ENCODE data around the gene EEF1AKMT3. TPM values are rescaled to one million over a fixed set of nuclear protein-coding genes. Genes with fewer than 3 reads are reported as not detected.

EEF1AKMT3 gene
- total RNA-seq, 1 experiment from 2014 or later: 9.3 TPM

DNA sequence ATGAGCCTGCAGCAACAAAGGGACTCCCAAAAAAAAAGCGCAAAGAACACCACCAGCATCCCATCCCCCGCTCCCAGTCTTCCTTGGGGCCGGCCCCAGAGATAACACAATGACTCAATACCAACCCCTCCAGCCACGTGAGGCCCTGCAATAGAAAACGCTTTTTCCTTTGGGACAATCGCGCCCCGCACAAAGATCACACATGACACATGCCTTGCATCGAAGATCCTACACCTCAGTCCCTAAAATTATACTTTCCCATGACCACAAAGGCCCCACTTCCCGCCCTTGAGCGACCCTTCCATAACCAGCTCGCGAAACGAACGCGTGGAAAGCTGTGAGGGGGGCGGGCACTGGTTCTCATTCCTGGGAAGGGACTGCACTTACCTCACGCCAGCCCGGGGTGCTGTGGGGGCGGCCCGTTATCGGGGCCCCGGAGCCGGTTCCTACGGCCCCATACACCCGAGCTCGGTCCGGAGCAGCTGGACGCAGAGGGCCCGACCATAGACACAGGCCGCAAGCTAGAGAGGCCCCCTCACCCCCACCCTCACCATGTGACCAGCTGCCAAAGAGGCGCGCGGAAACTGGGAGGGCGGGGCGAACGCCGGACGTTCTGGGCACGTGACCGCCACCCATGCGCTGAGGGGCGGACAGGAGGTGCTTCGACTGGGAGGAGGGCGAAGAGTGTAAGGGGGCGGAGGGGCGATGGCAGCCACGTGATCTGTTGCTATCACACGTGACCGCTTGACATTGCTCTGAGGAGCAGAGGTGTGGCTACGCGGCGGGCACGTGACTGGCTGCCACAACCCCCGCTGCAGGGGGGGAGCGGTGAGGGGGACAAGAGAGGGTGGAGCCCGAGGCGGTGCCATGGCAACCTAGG lies 20.4 kb upstream of the EEF1AKMT3 start, which contains the start of gene CDK4:
Gene CDK4, minus strand, starts transcription at position 523 of the 880 bp plus-strand sequence. CDS start 593 bp downstream, outside the sequence.
- DNase-seq: peak; percentile 99
- peak within 1 kb of the TSS; percentile 78 for H3K27ac ChIP-seq (ENCODE audit: low read length)
- peaks cover 34% of the 10 kb centered on the region for H3K79me2 ChIP-seq (ENCODE audit: low read length)
- peaks cover 31% of the 10 kb centered on the region for H3K4me1 ChIP-seq (ENCODE audit: insufficient read depth, low read length)
- intact Hi-C loops (cut with micrococcal nuclease): no loop called here
- no peaks in the 10 kb centered on the region for H3K27me3 ChIP-seq (ENCODE audit: low read length)
- no peaks in the 10 kb centered on the region for H3F3A ChIP-seq (ENCODE audit: low read length, unreplicated experiment)
- no peaks in the 10 kb centered on the region for H4K20me1 ChIP-seq (ENCODE audit: low read length)
- ChIA-PET POLR2A (ENCODE audit: unreplicated experiment) (interaction anchor here (0.6 kb wide), 1 partner anchor 1251 kb away, joined by 3 read pairs; no protein-coding TSS in a partner anchor), CTCF (no interaction called here)
- H3K4me2 ChIP-seq (ENCODE audit: low read length): peak within 1 kb of the TSS; percentile 96
- no peak for TF ChIP-seq EZH2phosphoT487 (IDR thresholded peaks at IDR 0.05; ENCODE audit: borderline replicate concordance, low read length)
- TF ChIP-seq EZH2 (IDR thresholded peaks at IDR 0.05; ENCODE audit: low read length, unreplicated experiment): no peak
- TF ChIP-seq CTCF (conservative IDR thresholded peaks at IDR 0.05; ENCODE audit: low read depth, low read length): no peak
- peak within 1 kb of the TSS; percentile 82 for H3K4me3 ChIP-seq (ENCODE audit: low read length)
- H3K9ac ChIP-seq (ENCODE audit: low read length): peak within 1 kb of the TSS; percentile 98
- H3K9me2 ChIP-seq (replicated peaks; ENCODE audit: low read length): no peaks in the 10 kb centered on the region
- peak within 1 kb of the TSS; percentile 84 for H2AFZ ChIP-seq (ENCODE audit: low read length)
- peak; percentile 65 for ATAC-seq
- TSS peak; percentile 80 for BruUV-seq (replicated peaks)
- H3K36me3 ChIP-seq (ENCODE audit: low read depth, low read length): peaks cover 31% of the 10 kb centered on the region
- no peaks in the 10 kb centered on the region for H3K9me3 ChIP-seq (ENCODE audit: low read length)

GRCh38 chr12:57752668-57753000 lies 19.8 kb upstream of the EEF1AKMT3 start:
- ATAC-seq: no peak
- ChIA-PET CTCF (no interaction called here), POLR2A (ENCODE audit: unreplicated experiment) (interaction anchor here (0.6 kb wide), 1 partner anchor 1251 kb away, joined by 3 read pairs; no protein-coding TSS in a partner anchor)
- Histone ChIP-seq H3K9me3 (ENCODE audit: low read length) (no peaks in the 10 kb centered on the region), H3K36me3 (ENCODE audit: low read depth, low read length) (peaks cover 26% of the 10 kb centered on the region), H3F3A (ENCODE audit: low read length, unreplicated experiment) (no peaks in the 10 kb centered on the region), H3K27me3 (ENCODE audit: low read length) (no peaks in the 10 kb centered on the region), H3K79me2 (ENCODE audit: low read length) (peaks cover 34% of the 10 kb centered on the region), H3K9me2 (replicated peaks; ENCODE audit: low read length) (no peaks in the 10 kb centered on the region), H3K4me1 (ENCODE audit: insufficient read depth, low read length) (peaks cover 31% of the 10 kb centered on the region), H3K27ac (ENCODE audit: low read length) (no peak overlapping the region), H2AFZ (ENCODE audit: low read length) (peak overlapping the region; percentile 63), H3K4me2 (ENCODE audit: low read length) (peak overlapping the region; percentile 96), H4K20me1 (ENCODE audit: low read length) (no peaks in the 10 kb centered on the region), H3K9ac (ENCODE audit: low read length) (no peak overlapping the region), H3K4me3 (ENCODE audit: low read length) (peak overlapping the region; percentile 82)
- no peak for DNase-seq
- intact Hi-C loops (cut with micrococcal nuclease): no loop called here
- BruUV-seq (replicated peaks): no TSS peak
- no peak for TF ChIP-seq CTCF (conservative IDR thresholded peaks at IDR 0.05; ENCODE audit: low read depth, low read length)
- TF ChIP-seq EZH2phosphoT487 (IDR thresholded peaks at IDR 0.05; ENCODE audit: borderline replicate concordance, low read length): no peak
- TF ChIP-seq EZH2 (IDR thresholded peaks at IDR 0.05; ENCODE audit: low read length, unreplicated experiment): no peak
